ENCODE data around the gene APOM. TPM values are rescaled to one million over a fixed set of nuclear protein-coding genes. Genes with fewer than 3 reads are reported as not detected.
A peak's percentile ranks its signal among the peaks of the same experiment; 100 is the strongest.

Gene APOM
- total RNA-seq, 1 donor from 2014 or later = 2.4 TPM

DNA sequence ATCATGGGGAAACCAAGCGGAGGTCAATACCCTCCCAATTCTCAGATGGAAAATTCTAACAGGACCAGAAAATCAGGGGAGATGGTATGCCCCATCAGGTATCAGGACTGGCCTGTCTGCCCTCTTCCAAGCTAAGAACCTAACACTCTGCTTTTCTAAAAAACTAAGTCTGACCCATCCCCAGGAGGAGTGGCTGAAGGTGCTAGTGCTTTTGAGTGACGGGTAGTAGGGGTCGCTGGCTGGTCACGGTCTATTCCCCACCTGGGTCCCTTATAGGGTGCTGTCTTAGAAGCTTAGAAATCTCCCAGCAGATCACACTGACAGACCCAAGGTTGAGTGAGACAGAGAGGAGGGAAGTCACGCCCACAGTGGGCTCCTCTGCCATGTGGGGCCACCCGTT is 37.8 kb downstream of the APOM start:
- H3K27ac Mint-ChIP-seq = no peak overlapping the region
- H3K36me3 Mint-ChIP-seq (ENCODE audit: low read depth) = peaks cover 54% of the 10 kb centered on the region
- H3K4me1 Mint-ChIP-seq (ENCODE audit: low read depth) = peaks cover 19% of the 10 kb centered on the region
- intact Hi-C loops (cut with micrococcal nuclease) = no loop called here
- H3K4me3 Mint-ChIP-seq (ENCODE audit: low read depth) = no peak overlapping the region
- H3K27me3 Mint-ChIP-seq (ENCODE audit: low read depth) = no peaks in the 10 kb centered on the region
- DNase-seq (ENCODE audit: low spot score) = no peak
- no peaks in the 10 kb centered on the region for H3K9me3 Mint-ChIP-seq

DNA sequence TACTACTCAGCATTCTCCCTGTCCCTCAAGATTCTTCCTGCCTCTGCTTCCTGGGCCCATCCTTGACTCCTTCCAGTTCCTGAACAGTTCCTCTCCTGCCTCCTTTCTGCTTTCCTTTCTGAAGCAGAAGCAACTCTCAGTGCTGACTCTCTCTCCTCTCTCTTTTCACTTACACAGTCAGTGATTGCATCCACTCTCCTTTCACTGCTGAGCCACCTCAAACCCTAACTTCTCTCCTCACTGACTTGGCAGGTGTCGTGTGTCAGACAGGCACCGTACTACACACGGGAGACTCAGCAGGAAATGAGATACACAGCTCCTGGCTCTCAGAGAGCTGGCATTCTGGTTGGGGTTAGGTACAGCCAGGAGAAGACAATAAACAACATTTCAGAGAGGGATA is 41.9 kb downstream of the APOM start:
- Mint-ChIP-seq H3K36me3 (ENCODE audit: low read depth) (peaks cover 42% of the 10 kb centered on the region), H3K4me1 (ENCODE audit: low read depth) (peaks cover 24% of the 10 kb centered on the region), H3K9me3 (no peaks in the 10 kb centered on the region), H3K27ac (peak overlapping the region; percentile 79), H3K4me3 (ENCODE audit: low read depth) (no peak overlapping the region), H3K27me3 (ENCODE audit: low read depth) (no peaks in the 10 kb centered on the region)
- no peak for DNase-seq (ENCODE audit: low spot score)
- intact Hi-C loops (cut with micrococcal nuclease) = no loop called here

DNA sequence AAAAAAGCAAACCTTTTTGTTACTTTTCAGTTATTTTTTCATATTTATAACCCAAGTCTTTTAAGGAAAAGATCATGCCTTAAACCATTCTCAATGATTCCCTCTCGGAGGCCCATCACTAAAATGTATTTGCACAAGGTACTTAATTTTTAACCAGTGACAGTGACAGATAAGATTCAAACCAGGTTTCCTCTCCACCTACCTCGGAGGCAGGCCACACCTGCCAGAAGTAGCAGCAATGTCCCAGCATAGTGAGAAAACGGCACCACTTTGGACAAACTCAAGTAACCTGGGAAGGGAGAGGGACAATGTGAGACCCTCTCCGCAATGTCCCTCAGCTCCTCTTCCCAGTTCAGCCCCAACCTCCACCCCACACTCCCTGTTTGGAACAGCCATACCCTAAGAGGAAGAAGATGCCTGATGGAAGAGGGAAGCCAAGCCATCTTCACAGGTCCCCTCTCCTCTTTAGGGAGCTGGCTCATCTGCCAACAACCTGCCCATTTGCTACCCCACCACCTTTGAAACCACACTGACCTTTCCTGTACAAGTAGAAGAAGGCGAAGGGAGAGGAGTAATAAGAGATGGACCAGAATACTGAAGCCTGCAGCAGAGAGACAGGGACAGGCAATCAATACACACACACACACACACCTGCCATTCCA is 45.2 kb downstream of the APOM start:
- intact Hi-C loops (cut with micrococcal nuclease) = no loop called here
- Mint-ChIP-seq H3K36me3 (ENCODE audit: low read depth) (peaks cover 24% of the 10 kb centered on the region), H3K4me3 (ENCODE audit: low read depth) (peak overlapping the region; percentile 99), H3K9me3 (no peaks in the 10 kb centered on the region), H3K27ac (no peak overlapping the region), H3K27me3 (ENCODE audit: low read depth) (no peaks in the 10 kb centered on the region), H3K4me1 (ENCODE audit: low read depth) (peaks cover 28% of the 10 kb centered on the region)
- no peak for DNase-seq (ENCODE audit: low spot score)

DNA sequence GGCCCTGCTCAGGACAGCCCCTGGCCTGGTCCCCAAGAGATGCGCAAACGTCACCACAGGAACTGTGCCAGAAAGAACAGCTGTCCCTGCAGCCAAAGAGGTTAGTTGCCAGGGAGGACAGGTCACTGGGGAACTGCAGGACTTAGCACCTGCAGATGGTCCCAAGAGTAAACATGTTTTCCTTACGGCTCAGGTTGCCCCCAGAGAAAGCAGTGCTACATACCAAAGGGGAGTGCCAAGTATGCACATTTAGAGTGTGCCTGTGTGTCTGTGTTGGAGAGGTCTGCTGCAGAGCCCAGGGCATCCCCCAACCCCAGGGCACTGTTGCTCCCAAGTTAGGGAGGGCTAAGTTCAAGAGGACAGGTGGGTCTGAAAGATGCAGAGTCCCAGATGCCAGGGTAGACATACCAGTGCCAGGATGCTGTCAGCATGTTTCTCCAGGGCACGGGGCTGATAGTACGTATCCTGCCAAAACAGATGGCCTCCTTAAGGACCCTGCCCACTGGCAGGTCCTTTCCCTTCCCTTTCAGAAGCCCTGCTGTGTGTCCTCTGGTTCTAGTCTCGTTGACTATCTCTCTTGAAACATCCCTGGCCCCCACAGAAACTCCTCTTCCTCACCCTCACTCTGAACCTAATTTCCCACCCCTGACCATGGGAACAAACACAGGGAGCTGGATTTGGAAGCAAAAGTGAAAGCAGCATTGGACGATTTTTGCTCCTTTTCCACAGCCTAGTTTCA is 46.1 kb downstream of the APOM start:
- H3K9me3 Mint-ChIP-seq = no peaks in the 10 kb centered on the region
- peaks cover 28% of the 10 kb centered on the region for H3K4me1 Mint-ChIP-seq (ENCODE audit: low read depth)
- no peak for DNase-seq (ENCODE audit: low spot score)
- no peaks in the 10 kb centered on the region for H3K27me3 Mint-ChIP-seq (ENCODE audit: low read depth)
- H3K27ac Mint-ChIP-seq = peak overlapping the region; percentile 98
- H3K36me3 Mint-ChIP-seq (ENCODE audit: low read depth) = peaks cover 18% of the 10 kb centered on the region
- intact Hi-C loops (cut with micrococcal nuclease) = loop anchor here (2.0 kb wide), 1 partner anchor 37 kb away; the partner anchor contains the start of gene GPANK1
- peak overlapping the region; percentile 99 for H3K4me3 Mint-ChIP-seq (ENCODE audit: low read depth)

DNA sequence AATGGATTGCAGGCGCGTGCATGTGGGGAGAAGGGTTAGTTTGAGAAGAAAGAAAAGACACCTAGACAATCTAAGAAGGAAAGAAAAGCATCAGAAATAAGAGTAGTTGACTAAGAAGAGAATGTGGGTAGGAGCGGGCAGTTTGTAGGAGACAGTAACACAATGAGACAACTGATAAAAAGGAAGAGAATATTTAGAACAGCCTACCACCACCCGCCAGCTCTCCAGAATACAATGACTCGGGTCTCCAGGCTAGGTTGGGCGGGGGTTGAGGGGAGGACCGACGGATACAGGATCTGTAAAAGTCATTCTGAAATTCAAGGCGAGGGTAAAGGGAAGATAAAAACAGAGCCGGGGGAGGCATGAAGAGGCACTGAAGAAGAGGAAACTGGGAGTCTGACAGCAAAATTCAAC is 46.7 kb downstream of the APOM start:
- intact Hi-C loops (cut with micrococcal nuclease) = loop anchor here (2.0 kb wide), 1 partner anchor 38 kb away; the partner anchor contains the start of gene GPANK1
- H3K27me3 Mint-ChIP-seq (ENCODE audit: low read depth) = no peaks in the 10 kb centered on the region
- H3K4me1 Mint-ChIP-seq (ENCODE audit: low read depth) = peaks cover 26% of the 10 kb centered on the region
- peak overlapping the region; percentile 99 for H3K4me3 Mint-ChIP-seq (ENCODE audit: low read depth)
- peak overlapping the region; percentile 98 for H3K27ac Mint-ChIP-seq
- DNase-seq (ENCODE audit: low spot score) = no peak
- H3K36me3 Mint-ChIP-seq (ENCODE audit: low read depth) = peaks cover 15% of the 10 kb centered on the region
- no peaks in the 10 kb centered on the region for H3K9me3 Mint-ChIP-seq

DNA sequence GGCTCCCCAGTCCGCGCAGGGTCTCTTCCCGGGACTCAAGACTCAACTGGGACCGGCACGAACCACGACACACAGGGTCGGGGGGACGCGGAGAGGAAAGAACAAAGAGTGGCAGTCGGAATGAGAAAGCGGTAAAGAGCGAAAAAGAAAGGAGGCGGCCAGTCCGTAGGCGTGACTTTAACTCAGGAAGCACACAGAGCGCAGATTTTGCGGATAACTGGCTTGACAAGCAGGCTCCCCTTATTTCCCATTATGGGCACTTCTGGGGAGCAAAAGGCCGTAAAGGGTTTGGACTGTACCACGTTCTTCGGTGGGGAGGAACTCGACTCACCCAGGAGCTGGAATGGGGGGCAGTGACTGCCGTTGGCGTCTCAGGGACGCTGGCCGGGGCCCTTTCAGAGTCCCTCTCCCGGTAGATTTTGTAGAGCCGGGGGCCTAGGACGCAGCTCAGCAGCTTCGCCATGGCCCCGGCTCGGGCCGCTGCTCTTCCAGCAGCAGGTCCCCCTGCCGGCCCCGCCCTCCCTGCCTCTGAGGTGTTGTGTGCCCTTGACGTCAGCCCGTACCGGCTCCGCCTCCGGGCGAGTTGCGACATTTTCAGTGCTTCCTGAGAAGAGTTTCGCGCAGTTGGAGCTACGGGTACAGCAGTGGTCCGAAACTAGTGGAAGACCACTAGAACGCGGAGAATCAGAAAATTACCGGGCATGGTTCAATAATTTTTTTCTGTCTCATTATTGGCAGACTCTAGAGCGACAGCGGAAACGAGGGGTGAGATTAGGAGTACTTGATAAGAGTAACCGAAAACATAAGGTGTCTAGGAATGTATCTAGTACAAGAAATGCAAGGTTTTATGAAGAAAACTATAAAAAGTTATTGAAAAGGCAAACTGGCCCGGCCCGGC is 47.4 kb downstream of the APOM start, which contains the start of gene ABHD16A:
Gene ABHD16A, minus strand, starts transcription at position 506 of the 898 bp plus-strand sequence. Its CDS starts 43 bp downstream, at position 463.
- H3K4me1 Mint-ChIP-seq (ENCODE audit: low read depth) = peaks cover 20% of the 10 kb centered on the region
- intact Hi-C loops (cut with micrococcal nuclease) = loop anchor here (1.0 to 2.0 kb wide), 2 partner anchors 31 to 38 kb away; partner anchors contain the start of gene GPANK1
- H3K27ac Mint-ChIP-seq = peak within 1 kb of the TSS; percentile 98
- H3K4me3 Mint-ChIP-seq (ENCODE audit: low read depth) = peak within 1 kb of the TSS; percentile 99
- H3K27me3 Mint-ChIP-seq (ENCODE audit: low read depth) = no peaks in the 10 kb centered on the region
- peaks cover 8% of the 10 kb centered on the region for H3K36me3 Mint-ChIP-seq (ENCODE audit: low read depth)
- H3K9me3 Mint-ChIP-seq = no peaks in the 10 kb centered on the region
- DNase-seq (ENCODE audit: low spot score) = peak; percentile 96

DNA sequence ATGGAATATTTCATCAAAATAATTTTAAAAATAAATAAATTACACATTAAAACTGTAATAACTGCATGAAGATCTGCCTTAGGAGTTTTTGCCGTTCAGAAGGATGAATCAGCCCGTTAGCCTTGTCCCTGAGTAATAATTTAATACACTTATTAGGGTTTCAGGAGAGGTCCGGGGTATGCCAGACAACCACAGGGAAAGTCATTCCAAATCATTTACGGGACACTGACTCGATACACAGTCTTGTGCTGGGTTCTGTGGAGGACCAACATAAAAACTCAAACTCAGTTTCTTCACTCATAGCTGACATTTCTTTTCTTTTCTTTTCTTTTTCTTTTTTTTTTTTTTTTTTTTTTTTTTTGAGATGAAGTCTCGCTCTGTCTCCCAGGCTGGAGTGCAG is 50.2 kb downstream of the APOM start:
- intact Hi-C loops (cut with micrococcal nuclease) = no loop called here
- no peak overlapping the region for H3K4me3 Mint-ChIP-seq (ENCODE audit: low read depth)
- DNase-seq (ENCODE audit: low spot score) = no peak
- no peak overlapping the region for H3K27ac Mint-ChIP-seq
- H3K4me1 Mint-ChIP-seq (ENCODE audit: low read depth) = peaks cover 20% of the 10 kb centered on the region
- H3K36me3 Mint-ChIP-seq (ENCODE audit: low read depth) = peaks cover 4% of the 10 kb centered on the region
- no peaks in the 10 kb centered on the region for H3K27me3 Mint-ChIP-seq (ENCODE audit: low read depth)
- H3K9me3 Mint-ChIP-seq = no peaks in the 10 kb centered on the region

DNA sequence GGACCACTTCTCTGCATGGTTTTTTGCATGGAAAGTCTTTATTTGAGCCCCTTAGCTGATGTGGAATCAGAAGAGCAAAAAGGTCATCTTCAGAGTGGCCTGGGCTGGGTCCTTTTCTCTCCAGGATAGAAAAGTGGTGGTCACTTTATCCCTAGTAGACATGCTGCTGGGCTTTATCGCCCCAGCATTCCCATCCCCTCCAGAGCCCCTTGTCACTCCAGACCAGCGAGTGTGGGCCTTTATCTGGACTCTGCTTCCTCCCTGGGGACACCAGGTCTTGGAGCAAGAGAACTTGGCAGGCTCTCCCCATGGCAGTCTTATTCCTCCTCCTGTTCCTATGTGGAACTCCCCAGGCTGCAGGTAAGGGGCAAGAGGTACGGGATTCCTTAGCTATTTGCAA is 50.9 kb downstream of the APOM start, which contains the start of gene LY6G6F:
Gene LY6G6F, plus strand, starts transcription at position 268 of the 400 bp plus-strand sequence. Its CDS starts 41 bp downstream, at position 309.
- no peak for DNase-seq (ENCODE audit: low spot score)
- H3K27ac Mint-ChIP-seq = no peak within 1 kb of the TSS
- H3K4me1 Mint-ChIP-seq (ENCODE audit: low read depth) = peaks cover 18% of the 10 kb centered on the region
- H3K4me3 Mint-ChIP-seq (ENCODE audit: low read depth) = no peak within 1 kb of the TSS
- H3K27me3 Mint-ChIP-seq (ENCODE audit: low read depth) = no peaks in the 10 kb centered on the region
- intact Hi-C loops (cut with micrococcal nuclease) = no loop called here
- H3K9me3 Mint-ChIP-seq = no peaks in the 10 kb centered on the region
- no peaks in the 10 kb centered on the region for H3K36me3 Mint-ChIP-seq (ENCODE audit: low read depth)

DNA sequence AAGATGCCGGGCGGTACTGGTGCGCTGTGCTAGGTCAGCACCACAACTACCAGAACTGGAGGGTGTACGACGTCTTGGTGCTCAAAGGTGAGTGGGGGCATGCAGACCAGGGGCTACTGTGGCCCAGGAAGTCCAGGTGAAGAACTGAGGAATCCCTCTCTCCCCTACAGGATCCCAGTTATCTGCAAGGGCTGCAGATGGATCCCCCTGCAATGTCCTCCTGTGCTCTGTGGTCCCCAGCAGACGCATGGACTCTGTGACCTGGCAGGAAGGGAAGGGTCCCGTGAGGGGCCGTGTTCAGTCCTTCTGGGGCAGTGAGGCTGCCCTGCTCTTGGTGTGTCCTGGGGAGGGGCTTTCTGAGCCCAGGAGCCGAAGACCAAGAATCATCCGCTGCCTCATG is 52.0 kb downstream of the APOM start:
- H3K27me3 Mint-ChIP-seq (ENCODE audit: low read depth) = peaks cover 4% of the 10 kb centered on the region
- intact Hi-C loops (cut with micrococcal nuclease) = no loop called here
- DNase-seq (ENCODE audit: low spot score) = no peak
- peaks cover 13% of the 10 kb centered on the region for H3K4me1 Mint-ChIP-seq (ENCODE audit: low read depth)
- no peak overlapping the region for H3K4me3 Mint-ChIP-seq (ENCODE audit: low read depth)
- H3K9me3 Mint-ChIP-seq = no peaks in the 10 kb centered on the region
- H3K27ac Mint-ChIP-seq = no peak overlapping the region
- H3K36me3 Mint-ChIP-seq (ENCODE audit: low read depth) = no peaks in the 10 kb centered on the region

Other genes with a start within 250 kb of the APOM start
- gene MICB, start 157.7 kb upstream of the APOM start, total RNA-seq = 30.6 and 31.5 TPM in 2 replicates
- not detected in 2 replicates for gene MCCD1, start 126.9 kb upstream of the APOM start, total RNA-seq
- 579 and 583 TPM in 2 replicates for gene DDX39B, start 113.9 kb upstream of the APOM start, total RNA-seq
- gene ATP6V1G2, start 109.3 kb upstream of the APOM start, total RNA-seq = 0.69 and 0.82 TPM in 2 replicates
- gene NFKBIL1, start 108.3 kb upstream of the APOM start, total RNA-seq = 15.7 and 17.6 TPM in 2 replicates
- gene LTA, start 83.6 kb upstream of the APOM start, total RNA-seq = 293 and 308 TPM in 2 replicates
- 94.4 and 96.8 TPM in 2 replicates for gene TNF, start 80.3 kb upstream of the APOM start, total RNA-seq
- 16.3 and 16.6 TPM in 2 replicates for gene LTB, start 73.5 kb upstream of the APOM start, total RNA-seq
- gene LST1, start 69.6 kb upstream of the APOM start, total RNA-seq = 10.2 and 14.6 TPM in 2 replicates
- gene NCR3, start 62.9 kb upstream of the APOM start, total RNA-seq = 8.0 and 9.3 TPM in 2 replicates
- 71.8 and 78.2 TPM in 2 replicates for gene AIF1, start 40.7 kb upstream of the APOM start, total RNA-seq
- gene PRRC2A, start 35.2 kb upstream of the APOM start, total RNA-seq = 298 and 304 TPM in 2 replicates
- 330 and 335 TPM in 2 replicates for gene BAG6, start 3.2 kb upstream of the APOM start, total RNA-seq
- gene C6orf47, start 4.9 kb downstream of the APOM start, total RNA-seq = 18.1 and 19.3 TPM in 2 replicates
- gene GPANK1, start 9.1 kb downstream of the APOM start, total RNA-seq = 31.5 and 34.7 TPM in 2 replicates
- 266 and 279 TPM in 2 replicates for gene CSNK2B, start 10.2 kb downstream of the APOM start, total RNA-seq
- gene LY6G5B, start 14.1 kb downstream of the APOM start, total RNA-seq = 31.0 and 32.1 TPM in 2 replicates
- gene LY6G5C, start 25.2 kb downstream of the APOM start, total RNA-seq = 4.6 and 4.8 TPM in 2 replicates
- gene ABHD16A, start 47.4 kb downstream of the APOM start, total RNA-seq = 51.4 and 52.7 TPM in 2 replicates
- not detected in 2 replicates for gene LY6G6F, start 51.0 kb downstream of the APOM start, total RNA-seq
- not detected in 2 replicates for gene LY6G6D, start 59.5 kb downstream of the APOM start, total RNA-seq
- gene LY6G6C, start 65.9 kb downstream of the APOM start, total RNA-seq = not detected in 2 replicates
- gene MPIG6B, start 67.5 kb downstream of the APOM start, total RNA-seq = not detected in 2 replicates
- gene DDAH2, start 73.4 kb downstream of the APOM start, total RNA-seq = 5.8 and 7.7 TPM in 2 replicates
- 412 and 423 TPM in 2 replicates for gene CLIC1, start 80.6 kb downstream of the APOM start, total RNA-seq
- gene MSH5, start 84.1 kb downstream of the APOM start, total RNA-seq = 82.8 and 93.3 TPM in 2 replicates
- 16.4 and 18.9 TPM in 2 replicates for gene SAPCD1, start 106.8 kb downstream of the APOM start, total RNA-seq
- gene VWA7, start 121.4 kb downstream of the APOM start, total RNA-seq = 5.6 and 5.9 TPM in 2 replicates
- 166 and 176 TPM in 2 replicates for gene VARS1, start 139.9 kb downstream of the APOM start, total RNA-seq
- 130 TPM in 2 replicates for gene LSM2, start 151.1 kb downstream of the APOM start, total RNA-seq
- 2.1 and 2.4 TPM in 2 replicates for gene HSPA1L, start 159.4 kb downstream of the APOM start, total RNA-seq
- gene HSPA1A, start 159.6 kb downstream of the APOM start, total RNA-seq = 112 and 118 TPM in 2 replicates
- gene HSPA1B, start 171.8 kb downstream of the APOM start, total RNA-seq = 116 and 120 TPM in 2 replicates
- 21.3 and 21.6 TPM in 2 replicates for gene NEU1, start 206.9 kb downstream of the APOM start, total RNA-seq
- gene SLC44A4, start 223.1 kb downstream of the APOM start, total RNA-seq = 0.18 TPM in 1 of 2 replicates, not detected in the other
- gene EHMT2, start 241.8 kb downstream of the APOM start, total RNA-seq = 76.3 and 76.5 TPM in 2 replicates
- gene ZBTB12, start 246.2 kb downstream of the APOM start, total RNA-seq = 4.8 and 4.9 TPM in 2 replicates

Data from activated T-helper 2 cell treated with anti-CD3 and anti-CD28 coated beads, Interferon-gamma antibody, Interleukin-2, Interleukin-4, amounts not matched to agents 10 μg/mL and 5 μg/mL and 100 μg/mL, durations not matched to agents 14 hours and 24 hours and 36 hours (primary cell).